GM21381 (cell line): Measurements from ENCODE around the gene TEX19.
"Not testable (repeated sequence)": the region's sequence is repeated elsewhere in the genome, so short reads cannot be mapped to it uniquely, and the experiment has no call there.

Experiments used
- ATAC-seq: cut with Tn5 transposase; IDR thresholded peaks from one replicate; pipeline ENCODE4 v1.9.1; 2021; ENCODE audit warnings: mild to moderate bottlenecking, moderate library complexity; ENCODE audit not compliant: unreplicated experiment

TEX19 gene

GRCh38 chr17:82403662-82404660 lies 44.9 kb downstream of the TEX19 start:
- ATAC-seq: no peak

GRCh38 chr17:82405051-82405450 lies 46.0 kb downstream of the TEX19 start:
- no peak for ATAC-seq

GRCh38 chr17:82406131-82406671 lies 47.2 kb downstream of the TEX19 start:
- no peak for ATAC-seq

GRCh38 chr17:82407255-82407654 lies 48.2 kb downstream of the TEX19 start:
- no peak for ATAC-seq

GRCh38 chr17:82408288-82408937 lies 49.4 kb downstream of the TEX19 start:
- no peak for ATAC-seq

- no peak for ATAC-seq
Observed at GRCh38 chr17:82408938-82409318, 49.9 kb downstream of the TEX19 start.

- ATAC-seq: no peak
Observed at GRCh38 chr17:82410014-82410716, 51.1 kb downstream of the TEX19 start.

- ATAC-seq: no peak
Observed at GRCh38 chr17:82411396-82412053, 52.5 kb downstream of the TEX19 start.

- not testable (repeated sequence) for ATAC-seq
Observed at GRCh38 chr17:82412081-82412480, 53.0 kb downstream of the TEX19 start.

GRCh38 chr17:82412535-82413520 lies 53.8 kb downstream of the TEX19 start:
- no peak for ATAC-seq
